NT2/D1 (cell line): ENCODE results near the gene LRRC56.

Experiments used
- DNase-seq: peaks from one replicate; pipeline ENCODE4 v3.0.0-alpha.2; 2011; ENCODE audit warnings: low read depth, low spot score
- H3K27me3 ChIP-seq: 2 replicates; pipeline ENCODE4 v1.6.0; 2011; ENCODE audit warnings: mild to moderate bottlenecking; ENCODE audit not compliant: insufficient read length, insufficient read depth
- H3K36me3 ChIP-seq: 2 replicates; pipeline ENCODE4 v1.6.1; 2011; ENCODE audit warnings: mild to moderate bottlenecking, low read length, mixed read lengths; ENCODE audit not compliant: insufficient read depth, insufficient read length
- H3K4me1 ChIP-seq: 2 replicates; pipeline ENCODE4 v1.5.1; 2011; ENCODE audit not compliant: insufficient read depth, insufficient read length
- H3K4me3 ChIP-seq: 2 replicates; pipeline ENCODE4 v1.5.1; 2011; ENCODE audit warnings: low read depth; ENCODE audit not compliant: insufficient read length
- H3K9ac ChIP-seq: 2 replicates; pipeline ENCODE4 v1.6.0; 2011; ENCODE audit warnings: low read depth; ENCODE audit not compliant: insufficient read length
- H3K9me3 ChIP-seq: 2 replicates; pipeline ENCODE4 v1.5.1; 2011; ENCODE audit warnings: mild to moderate bottlenecking, low read length; ENCODE audit not compliant: insufficient read depth
- SUZ12 ChIP-seq: IDR thresholded peaks from 2 replicates; pipeline ENCODE4 v1.6.1; 2011; ENCODE audit not compliant: insufficient read length, insufficient read depth; ENCODE audit errors: extremely low read depth
- YY1 ChIP-seq: IDR thresholded peaks from 2 replicates; pipeline ENCODE4 v1.6.1; 2011; ENCODE audit not compliant: insufficient read length, insufficient read depth
- ZNF274 ChIP-seq: IDR thresholded peaks from 2 replicates; pipeline ENCODE4 v1.6.1; 2011; ENCODE audit warnings: mild to moderate bottlenecking, low read depth, low read length

Gene LRRC56

GRCh38 chr11:535210-535518, 2.2 kb upstream of the LRRC56 start:
- TF ChIP-seq SUZ12 = no peak
- TF ChIP-seq YY1 = no peak
- TF ChIP-seq ZNF274 = no peak
- peak overlapping the region; percentile 84 for H3K4me3 ChIP-seq
- no peaks in the 10 kb centered on the region for H3K9me3 ChIP-seq
- peaks cover 37% of the 10 kb centered on the region for H3K36me3 ChIP-seq
- peaks cover 26% of the 10 kb centered on the region for H3K27me3 ChIP-seq
- DNase-seq = no peak
- peak overlapping the region; percentile 94 for H3K9ac ChIP-seq
- peaks cover 26% of the 10 kb centered on the region for H3K4me1 ChIP-seq

DNA sequence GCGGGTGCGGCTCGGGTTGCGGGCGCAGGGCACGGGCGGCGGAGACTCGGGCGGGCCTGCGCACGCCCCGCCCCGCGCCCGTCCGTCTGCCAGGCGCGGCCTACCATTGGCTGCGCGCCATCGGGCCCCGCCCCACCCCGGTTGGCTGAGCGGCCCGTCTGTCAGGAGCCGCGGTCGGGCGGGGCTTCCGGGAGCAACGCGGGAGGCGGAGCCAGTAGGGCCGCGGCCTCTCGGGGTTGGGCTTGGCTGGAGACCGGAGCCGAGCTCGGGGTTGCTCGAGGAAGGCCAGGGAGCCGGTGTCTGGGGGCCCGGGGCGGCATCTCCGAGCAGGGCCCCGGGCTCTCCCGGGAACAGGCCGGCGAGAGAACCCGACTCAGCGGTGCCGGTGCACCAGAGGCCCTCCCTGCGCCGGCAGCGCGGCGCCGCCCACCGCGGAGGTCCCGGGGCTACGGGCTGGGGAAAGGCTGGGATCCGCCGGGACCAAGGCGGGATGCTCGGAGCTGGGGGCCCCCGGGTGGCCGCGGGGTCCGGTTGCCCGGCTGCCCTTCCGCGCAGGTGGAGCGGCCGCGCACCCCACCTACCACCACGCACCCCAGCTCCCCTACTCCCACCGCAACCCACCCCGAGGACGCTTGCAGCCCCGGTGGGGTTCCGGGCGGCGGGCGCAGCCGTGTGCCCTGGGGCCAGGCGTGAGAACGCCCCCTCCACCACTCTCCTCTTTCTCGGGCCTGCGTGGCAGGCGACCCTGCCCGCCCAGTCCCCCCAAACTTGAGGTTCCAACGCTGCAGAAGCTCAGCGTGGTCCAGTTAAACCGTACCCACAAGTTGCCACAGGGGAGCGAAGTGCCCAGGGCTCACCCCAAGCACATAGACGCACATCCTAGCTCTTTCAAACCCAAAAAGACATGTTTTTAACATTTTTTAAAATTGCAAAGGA, 1.5 kb upstream of the LRRC56 start, which contains the start of gene HRAS:
Gene HRAS, minus strand, starts transcription at position 58 of the 936 bp plus-strand sequence.
- H3K9me3 ChIP-seq = no peaks in the 10 kb centered on the region
- peaks cover 29% of the 10 kb centered on the region for H3K4me1 ChIP-seq

GRCh38 chr11:537622-538430, 499 bp downstream of the LRRC56 start:
- Histone ChIP-seq H3K9me3 (no peaks in the 10 kb centered on the region), H3K9ac (peak overlapping the region; percentile 93), H3K4me3 (peak overlapping the region; percentile 84), H3K4me1 (peaks cover 33% of the 10 kb centered on the region), H3K36me3 (peaks cover 16% of the 10 kb centered on the region), H3K27me3 (peaks cover 26% of the 10 kb centered on the region)
- TF ChIP-seq SUZ12 = no peak
- DNase-seq = no peak

More for the DNA sequence above, 1.5 kb upstream of the LRRC56 start, which contains the start of gene HRAS:
- Histone ChIP-seq H3K4me3 (peak within 1 kb of the TSS; percentile 84), H3K36me3 (peaks cover 36% of the 10 kb centered on the region), H3K9ac (peak within 1 kb of the TSS; percentile 94), H3K27me3 (peaks cover 26% of the 10 kb centered on the region)
- DNase-seq = peak; percentile 92
- TF ChIP-seq ZNF274 (no peak), YY1 (no peak), SUZ12 (no peak)

DNA sequence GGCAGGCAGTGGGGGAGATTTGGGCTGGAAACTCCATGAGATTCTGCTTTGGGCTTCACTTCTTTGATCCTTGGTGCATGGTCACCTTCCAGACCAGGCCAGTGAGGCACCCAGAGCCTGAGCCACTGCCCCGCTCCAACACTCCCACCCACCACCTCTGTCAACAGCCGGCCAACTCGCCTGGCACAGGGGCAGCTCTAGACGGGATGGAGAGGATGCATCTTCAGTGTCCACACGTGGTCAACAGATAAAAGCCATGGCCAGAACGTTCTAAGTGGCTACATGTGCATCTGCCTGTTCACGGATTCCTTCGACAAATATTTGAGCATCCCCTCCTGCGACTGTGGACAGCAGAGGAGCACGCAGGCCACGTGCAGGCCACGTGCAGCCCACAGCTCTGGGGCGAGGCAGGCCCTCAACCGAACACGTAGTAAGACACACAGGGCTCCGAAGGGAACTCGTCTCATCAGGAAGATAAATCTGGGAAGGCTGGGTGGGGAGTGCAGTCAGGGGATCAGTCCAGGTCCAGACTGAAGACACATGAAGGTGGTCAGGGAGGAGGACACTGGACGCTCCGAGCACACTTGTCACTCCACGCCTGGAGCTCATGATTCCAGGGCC, 1.2 kb downstream of the LRRC56 start:
- Histone ChIP-seq H3K4me1 (peaks cover 33% of the 10 kb centered on the region), H3K9me3 (no peaks in the 10 kb centered on the region), H3K36me3 (peaks cover 9% of the 10 kb centered on the region), H3K27me3 (peaks cover 26% of the 10 kb centered on the region), H3K9ac (peak overlapping the region; percentile 93), H3K4me3 (no peak overlapping the region)
- TF ChIP-seq SUZ12 (no peak), ZNF274 (no peak), YY1 (no peak)
- DNase-seq = no peak

GRCh38 chr11:539971-540481, 2.7 kb downstream of the LRRC56 start:
- H3K9ac ChIP-seq = peak overlapping the region; percentile 44
- H3K36me3 ChIP-seq = no peaks in the 10 kb centered on the region
- H3K4me3 ChIP-seq = no peak overlapping the region
- TF ChIP-seq YY1 (no peak), SUZ12 (no peak), ZNF274 (no peak)
- peaks cover 26% of the 10 kb centered on the region for H3K27me3 ChIP-seq
- no peak for DNase-seq
- H3K9me3 ChIP-seq = no peaks in the 10 kb centered on the region
- peaks cover 28% of the 10 kb centered on the region for H3K4me1 ChIP-seq

GRCh38 chr11:540583-541432, 3.5 kb downstream of the LRRC56 start:
- H3K9ac ChIP-seq = peak overlapping the region; percentile 50
- no peak for TF ChIP-seq SUZ12
- TF ChIP-seq ZNF274 = no peak
- no peak for TF ChIP-seq YY1
- DNase-seq = no peak
- H3K4me3 ChIP-seq = no peak overlapping the region
- H3K36me3 ChIP-seq = no peaks in the 10 kb centered on the region
- H3K4me1 ChIP-seq = peaks cover 30% of the 10 kb centered on the region
- H3K27me3 ChIP-seq = peaks cover 26% of the 10 kb centered on the region
- no peaks in the 10 kb centered on the region for H3K9me3 ChIP-seq
